Astrocyte of the spinal cord (primary cell): ENCODE data around the gene SNIP1.
"Not testable (repeated sequence)": the region's sequence is repeated elsewhere in the genome, so short reads cannot be mapped to it uniquely, and the experiment has no call there.

Experiments used
- DNase-seq: peaks from one replicate; pipeline ENCODE4 v3.0.0; 2011; ENCODE audit warnings: low read depth, low spot score
- H3K4me3 ChIP-seq: 2 replicates; pipeline ENCODE4 v1.5.1; 2011; ENCODE audit warnings: low read depth, mild to moderate bottlenecking, low read length, moderate library complexity
- in situ Hi-C: cut with HindIII; loops from 2 replicates; pipeline ENCODE4 v1.10.0; 2017; ENCODE audit warnings: low sequenced_read_pairs
- TF ChIP-seq, protein P1 (sequence below): IDR thresholded peaks from 2 replicates; pipeline ENCODE4 v1.5.1; 2012; ENCODE audit warnings: low read depth, mild to moderate bottlenecking, low read length, inconsistent platforms

The SNIP1 gene

DNA sequence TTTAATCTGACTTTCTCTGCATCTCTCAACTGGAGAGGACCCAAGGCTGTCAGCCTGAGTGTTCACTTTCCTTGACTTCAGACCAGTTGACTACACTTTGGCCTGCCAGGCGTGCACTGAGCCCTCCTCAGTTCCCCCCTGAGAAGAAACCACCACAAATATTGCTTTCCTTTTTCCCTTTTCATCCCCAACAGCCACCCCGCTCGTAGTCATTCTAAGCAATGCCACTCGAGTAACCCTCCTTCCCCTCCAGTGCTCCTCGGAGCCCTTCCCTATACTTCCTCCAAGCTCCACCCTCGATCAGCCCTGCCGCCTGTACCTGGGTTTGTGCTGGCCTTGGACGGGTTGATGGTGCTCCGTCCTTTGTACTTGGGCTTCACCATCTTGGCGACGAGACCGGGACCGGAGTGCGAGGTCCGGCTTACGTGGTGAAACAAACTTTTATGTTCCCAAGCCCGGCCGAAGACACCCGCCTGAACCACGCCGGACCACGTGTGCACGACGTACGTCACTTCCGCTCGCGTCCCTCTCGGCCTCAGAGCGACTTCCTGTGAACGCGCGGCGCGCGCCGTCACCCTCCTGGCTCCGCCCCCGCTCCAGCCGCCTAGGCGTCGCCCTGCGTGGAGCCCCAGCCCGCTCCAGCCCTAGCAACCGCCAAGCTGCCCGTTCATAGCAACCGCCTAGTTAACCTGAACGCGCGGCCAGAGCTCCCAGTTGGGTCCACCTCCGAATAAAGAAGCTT lies 41.5 kb upstream of the SNIP1 start, which contains the start of gene GNL2:
Gene GNL2 (minus strand): TSS at position 498 of the 742 bp plus-strand sequence. CDS start 115 bp downstream, at position 383.
- in situ Hi-C loops, result no loop called here
- TF ChIP-seq, protein P1, sequence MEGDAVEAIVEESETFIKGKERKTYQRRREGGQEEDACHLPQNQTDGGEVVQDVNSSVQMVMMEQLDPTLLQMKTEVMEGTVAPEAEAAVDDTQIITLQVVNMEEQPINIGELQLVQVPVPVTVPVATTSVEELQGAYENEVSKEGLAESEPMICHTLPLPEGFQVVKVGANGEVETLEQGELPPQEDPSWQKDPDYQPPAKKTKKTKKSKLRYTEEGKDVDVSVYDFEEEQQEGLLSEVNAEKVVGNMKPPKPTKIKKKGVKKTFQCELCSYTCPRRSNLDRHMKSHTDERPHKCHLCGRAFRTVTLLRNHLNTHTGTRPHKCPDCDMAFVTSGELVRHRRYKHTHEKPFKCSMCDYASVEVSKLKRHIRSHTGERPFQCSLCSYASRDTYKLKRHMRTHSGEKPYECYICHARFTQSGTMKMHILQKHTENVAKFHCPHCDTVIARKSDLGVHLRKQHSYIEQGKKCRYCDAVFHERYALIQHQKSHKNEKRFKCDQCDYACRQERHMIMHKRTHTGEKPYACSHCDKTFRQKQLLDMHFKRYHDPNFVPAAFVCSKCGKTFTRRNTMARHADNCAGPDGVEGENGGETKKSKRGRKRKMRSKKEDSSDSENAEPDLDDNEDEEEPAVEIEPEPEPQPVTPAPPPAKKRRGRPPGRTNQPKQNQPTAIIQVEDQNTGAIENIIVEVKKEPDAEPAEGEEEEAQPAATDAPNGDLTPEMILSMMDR, result no peak
- peak; percentile 96 for DNase-seq
- H3K4me3 ChIP-seq, result peak within 1 kb of the TSS; percentile 79

DNA sequence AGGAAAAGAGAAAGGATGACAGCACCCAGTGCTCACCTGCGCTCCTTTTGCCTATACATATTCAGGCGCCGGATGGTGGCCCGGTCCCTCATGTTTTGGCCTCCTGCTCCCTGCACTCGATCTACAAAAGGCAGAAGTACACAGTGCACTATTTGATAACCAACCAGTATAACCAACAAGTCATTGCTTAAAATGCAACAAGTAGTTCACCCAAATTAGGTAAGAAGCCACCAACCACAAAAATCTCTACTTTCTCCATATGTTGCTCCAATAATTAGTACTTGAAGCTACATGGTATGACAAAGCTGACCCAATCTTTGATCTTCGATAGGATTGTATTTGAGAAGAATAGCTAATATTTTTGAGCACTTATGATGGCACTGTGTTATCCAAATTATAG lies 39.6 kb upstream of the SNIP1 start:
- H3K4me3 ChIP-seq, result no peak overlapping the region
- TF ChIP-seq, protein P1, result no peak
- in situ Hi-C loops, result no loop called here
- DNase-seq, result no peak

DNA sequence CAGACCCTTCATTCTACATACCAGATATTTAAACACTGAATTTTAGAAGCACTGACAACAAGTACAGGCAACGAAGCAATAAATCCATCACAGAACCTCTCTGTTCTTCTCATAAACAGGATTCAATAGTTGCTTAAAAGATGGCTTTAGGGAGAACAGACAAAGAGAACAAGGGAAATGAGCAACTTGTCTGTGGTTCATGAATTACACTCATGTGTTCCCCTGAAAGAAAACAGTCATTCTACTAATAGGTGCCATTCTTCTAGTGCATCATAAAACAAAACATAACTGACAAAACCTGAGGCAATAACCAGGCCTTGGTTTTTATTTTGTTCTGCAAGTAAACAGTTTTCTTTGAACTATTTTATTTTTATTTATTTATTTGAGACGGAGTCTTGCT lies 34.8 kb upstream of the SNIP1 start:
- TF ChIP-seq, protein P1, result no peak
- in situ Hi-C loops, result no loop called here
- no peak for DNase-seq

DNA sequence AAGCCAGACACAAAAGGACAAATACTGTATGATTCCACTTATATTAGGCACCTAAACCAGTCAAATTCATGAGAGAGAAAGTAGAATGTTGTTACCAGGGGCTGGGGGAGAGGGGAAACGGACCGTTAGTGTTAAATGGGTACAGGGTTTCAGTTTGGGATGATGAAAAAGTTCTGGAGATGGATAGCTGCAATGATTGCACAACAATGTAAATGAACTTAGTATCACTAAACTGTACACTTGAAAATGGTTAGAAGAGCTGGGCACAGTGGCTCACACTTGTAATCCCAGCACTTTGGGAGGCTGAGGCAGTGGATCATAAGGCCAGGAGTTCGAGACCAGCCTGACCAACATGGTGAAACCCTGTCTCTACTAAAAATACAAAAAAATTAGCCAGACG lies 30.5 kb upstream of the SNIP1 start:
- in situ Hi-C loops, H3K4me3 ChIP-seq, DNase-seq: not testable (repeated sequence)

More for the DNA sequence above, 34.8 kb upstream of the SNIP1 start:
- no peak overlapping the region for H3K4me3 ChIP-seq

DNA sequence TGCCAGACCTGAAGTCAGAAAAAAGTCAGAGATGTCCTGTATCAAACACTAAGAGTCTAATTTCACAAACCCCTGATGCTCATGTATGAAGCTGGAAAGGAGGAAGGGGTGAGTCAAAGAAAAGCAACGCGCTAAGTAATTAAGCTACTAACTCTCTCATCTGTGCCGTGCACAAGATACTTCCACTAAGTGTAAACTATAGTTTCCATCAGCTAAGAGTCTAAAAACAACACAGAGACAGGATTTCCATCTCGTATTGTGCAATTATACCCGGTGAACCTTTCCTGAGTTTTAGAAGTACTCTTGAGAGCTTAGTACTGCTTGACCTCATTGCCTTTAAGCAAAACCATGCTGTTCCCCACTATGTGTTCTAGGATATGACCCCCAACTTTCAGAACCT lies 21.6 kb upstream of the SNIP1 start:
- in situ Hi-C loops, result no loop called here
- H3K4me3 ChIP-seq, result no peak overlapping the region
- DNase-seq, result peak; percentile 18
- TF ChIP-seq, protein P1, result no peak

DNA sequence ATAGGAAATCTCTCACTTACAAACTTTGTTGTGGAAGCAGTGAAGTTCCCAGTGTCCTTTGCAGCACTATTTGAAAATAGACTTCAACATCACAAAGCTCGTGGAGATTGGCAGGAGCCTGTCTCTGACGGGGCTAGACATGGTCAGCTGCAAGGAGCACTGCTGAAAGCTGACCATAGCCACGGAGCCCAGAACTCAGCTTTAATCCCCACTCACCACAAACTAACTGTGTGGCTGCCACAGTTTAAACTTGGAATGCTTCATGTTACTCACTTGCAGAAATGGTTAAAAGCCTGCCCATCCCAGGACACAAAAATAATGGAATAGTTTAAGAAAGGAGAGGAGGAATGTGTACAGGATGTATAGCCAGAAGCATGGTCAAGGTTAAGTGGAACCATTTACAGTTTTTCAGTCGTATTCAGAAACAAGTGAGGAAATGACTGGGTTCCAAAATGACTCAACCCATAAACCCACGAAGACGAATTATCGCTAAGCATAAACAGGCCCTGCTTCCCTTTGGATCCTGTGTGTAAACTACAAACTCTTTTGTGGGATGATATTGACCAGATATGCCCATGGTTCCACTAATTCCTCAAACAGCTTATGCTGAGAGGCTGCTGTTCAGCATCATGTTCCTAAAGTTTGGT lies 20.9 kb upstream of the SNIP1 start:
- no peak overlapping the region for H3K4me3 ChIP-seq
- peak; percentile 79 for DNase-seq
- TF ChIP-seq, protein P1, result no peak
- in situ Hi-C loops, result no loop called here
